LNCAP (cell line): ENCODE data around the gene CFAP20DC.

Experiments used
- CTCF ChIP-seq: fragments of 450-650 bp; IDR thresholded peaks from 2 replicates; pipeline ENCODE4 v1.5.1; 2017; ENCODE audit warnings: mild to moderate bottlenecking

CFAP20DC gene

GRCh38 chr3:58779934-58780333, 269.9 kb downstream of the CFAP20DC start:
- TF ChIP-seq CTCF, result no peak

GRCh38 chr3:58776231-58776630, 273.6 kb downstream of the CFAP20DC start:
- no peak for TF ChIP-seq CTCF

GRCh38 chr3:58772462-58772861, 277.4 kb downstream of the CFAP20DC start:
- no peak for TF ChIP-seq CTCF

GRCh38 chr3:58769065-58769464, 280.8 kb downstream of the CFAP20DC start:
- TF ChIP-seq CTCF, result no peak

- TF ChIP-seq CTCF, result no peak
These were observed 283.1 kb downstream of the CFAP20DC start for GRCh38 chr3:58766587-58767282.

- no peak for TF ChIP-seq CTCF
These were observed 294.7 kb downstream of the CFAP20DC start for GRCh38 chr3:58755150-58755549.

- no peak for TF ChIP-seq CTCF
These were observed 295.8 kb downstream of the CFAP20DC start for GRCh38 chr3:58754074-58754473.
